HFFc6 (cell line): ENCODE results near the gene NLRX1. TPM values are rescaled to one million over a fixed set of nuclear protein-coding genes. Genes with fewer than 3 reads are reported as not detected.
"Not testable (repeated sequence)": the region's sequence is repeated elsewhere in the genome, so short reads cannot be mapped to it uniquely, and the experiment has no call there.

Experiments
- DNase-seq: peaks from one replicate; pipeline ENCODE4 v3.0.0-alpha.2; 2018
- H3K27ac Mint-ChIP-seq: 2 replicates; pipeline ENCODE4 v1.8.0; 2020; ENCODE audit warnings: mild to moderate bottlenecking, mixed read lengths
- H3K27me3 Mint-ChIP-seq: 2 replicates; pipeline ENCODE4 v1.8.0; 2021; ENCODE audit warnings: mild to moderate bottlenecking, moderate library complexity, mixed read lengths; ENCODE audit not compliant: insufficient read depth
- H3K36me3 Mint-ChIP-seq: 2 replicates; pipeline ENCODE4 v1.8.0; 2021; ENCODE audit warnings: low read depth, mixed read lengths
- H3K4me1 Mint-ChIP-seq: 2 replicates; pipeline ENCODE4 v1.8.0; 2020; ENCODE audit warnings: low read depth, mixed read lengths
- H3K4me3 Mint-ChIP-seq: 2 replicates; pipeline ENCODE4 v1.8.0; 2020; ENCODE audit warnings: mild to moderate bottlenecking, moderate library complexity, mixed read lengths
- H3K9me3 Mint-ChIP-seq: 2 replicates; pipeline ENCODE4 v1.8.0; 2020; ENCODE audit warnings: mild to moderate bottlenecking, mixed read lengths
- total RNA-seq, 6 experiments: library from RNA; stranded (reverse); fragmentation: NEBNext Ultra II Directional; extraction: Animal tissue kit (Norgen Biotek cat#: 25700); gene quantifications; 2 replicates in 1 of 6; 3 replicates in 5 of 6; pipeline ENCODE4 v1.2.3, GENCODE V29; 2021
- TF ChIP-seq, protein P1 (sequence below): fragments of 200-600 bp; sonication (generic); IDR thresholded peaks from 2 replicates; pipeline ENCODE4 v1.5.0; 2021; ENCODE audit warnings: antibody characterized with exemption, mild to moderate bottlenecking

NLRX1 gene
- total RNA-seq, 6 experiments from 2014 or later: 11.8 to 14.5 (median 12.9) TPM

DNA sequence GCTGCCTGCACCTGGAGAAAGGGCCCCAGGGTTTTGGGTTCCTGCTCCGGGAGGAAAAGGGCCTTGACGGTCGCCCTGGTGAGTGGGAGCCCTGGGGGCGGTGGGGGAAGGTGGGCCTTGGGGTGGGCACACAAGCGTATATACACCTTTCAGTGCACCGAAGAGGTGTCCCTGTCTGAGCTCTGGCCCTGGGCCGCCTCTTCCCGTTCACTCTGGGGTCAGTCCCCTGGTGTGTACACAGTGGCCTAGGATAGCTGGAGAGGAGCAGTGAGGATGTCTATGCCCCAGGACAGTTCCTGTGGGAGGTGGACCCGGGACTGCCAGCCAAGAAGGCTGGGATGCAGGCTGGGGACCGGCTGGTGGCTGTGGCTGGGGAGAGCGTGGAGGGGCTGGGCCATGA is 19.5 kb downstream of the NLRX1 start:
- TF ChIP-seq, protein P1, sequence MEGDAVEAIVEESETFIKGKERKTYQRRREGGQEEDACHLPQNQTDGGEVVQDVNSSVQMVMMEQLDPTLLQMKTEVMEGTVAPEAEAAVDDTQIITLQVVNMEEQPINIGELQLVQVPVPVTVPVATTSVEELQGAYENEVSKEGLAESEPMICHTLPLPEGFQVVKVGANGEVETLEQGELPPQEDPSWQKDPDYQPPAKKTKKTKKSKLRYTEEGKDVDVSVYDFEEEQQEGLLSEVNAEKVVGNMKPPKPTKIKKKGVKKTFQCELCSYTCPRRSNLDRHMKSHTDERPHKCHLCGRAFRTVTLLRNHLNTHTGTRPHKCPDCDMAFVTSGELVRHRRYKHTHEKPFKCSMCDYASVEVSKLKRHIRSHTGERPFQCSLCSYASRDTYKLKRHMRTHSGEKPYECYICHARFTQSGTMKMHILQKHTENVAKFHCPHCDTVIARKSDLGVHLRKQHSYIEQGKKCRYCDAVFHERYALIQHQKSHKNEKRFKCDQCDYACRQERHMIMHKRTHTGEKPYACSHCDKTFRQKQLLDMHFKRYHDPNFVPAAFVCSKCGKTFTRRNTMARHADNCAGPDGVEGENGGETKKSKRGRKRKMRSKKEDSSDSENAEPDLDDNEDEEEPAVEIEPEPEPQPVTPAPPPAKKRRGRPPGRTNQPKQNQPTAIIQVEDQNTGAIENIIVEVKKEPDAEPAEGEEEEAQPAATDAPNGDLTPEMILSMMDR: no peak
- Mint-ChIP-seq H3K27ac (no peak overlapping the region), H3K4me3 (no peak overlapping the region), H3K36me3 (no peaks in the 10 kb centered on the region), H3K4me1 (no peaks in the 10 kb centered on the region), H3K9me3 (no peaks in the 10 kb centered on the region), H3K27me3 (peaks cover 16% of the 10 kb centered on the region)
- DNase-seq: no peak

DNA sequence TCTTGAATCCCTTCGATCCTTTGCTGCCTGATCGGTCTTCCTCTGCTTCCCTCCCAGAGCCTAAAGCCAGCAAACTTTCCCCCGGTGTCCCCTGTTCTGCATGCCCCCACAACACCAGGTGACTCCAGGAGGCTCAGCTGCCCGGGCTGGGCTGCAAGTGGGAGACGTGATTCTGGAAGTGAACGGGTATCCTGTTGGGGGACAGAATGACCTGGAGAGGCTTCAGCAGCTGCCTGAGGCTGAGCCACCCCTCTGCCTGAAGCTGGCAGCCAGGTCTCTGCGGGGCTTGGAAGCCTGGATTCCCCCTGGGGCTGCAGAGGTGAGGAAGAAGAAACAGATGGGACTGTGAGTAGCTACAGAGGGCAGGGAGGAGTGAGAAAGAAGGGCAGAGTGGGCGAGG is 20.4 kb downstream of the NLRX1 start:
- TF ChIP-seq, protein P1: no peak
- Mint-ChIP-seq H3K4me1 (no peaks in the 10 kb centered on the region), H3K9me3 (no peaks in the 10 kb centered on the region), H3K27ac (no peak overlapping the region), H3K27me3 (peaks cover 21% of the 10 kb centered on the region), H3K36me3 (no peaks in the 10 kb centered on the region), H3K4me3 (no peak overlapping the region)
- DNase-seq: no peak

DNA sequence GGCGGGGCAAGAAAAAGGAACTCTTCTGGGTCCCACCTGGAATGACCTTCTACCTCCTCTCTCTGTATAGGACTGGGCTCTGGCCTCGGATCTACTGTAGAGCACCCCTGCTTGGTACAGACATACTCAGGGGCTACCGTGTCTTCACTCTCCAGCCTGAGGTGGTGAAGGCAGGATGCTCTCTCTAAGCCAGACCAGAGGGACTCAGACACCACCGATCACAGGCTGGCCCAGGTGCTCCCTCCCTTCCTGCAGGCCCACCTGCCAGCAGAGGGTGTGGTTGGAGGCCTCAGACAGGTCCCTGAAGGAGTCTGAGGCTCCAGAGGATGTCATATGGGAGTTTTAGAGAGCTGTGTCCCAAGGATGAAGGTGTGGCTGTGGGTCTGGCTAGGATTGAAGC is 20.9 kb downstream of the NLRX1 start:
- peaks cover 21% of the 10 kb centered on the region for H3K27me3 Mint-ChIP-seq
- H3K4me1 Mint-ChIP-seq: no peaks in the 10 kb centered on the region
- no peak overlapping the region for H3K27ac Mint-ChIP-seq
- no peaks in the 10 kb centered on the region for H3K9me3 Mint-ChIP-seq
- H3K36me3 Mint-ChIP-seq: no peaks in the 10 kb centered on the region
- TF ChIP-seq, protein P1: no peak
- no peak overlapping the region for H3K4me3 Mint-ChIP-seq
- no peak for DNase-seq

DNA sequence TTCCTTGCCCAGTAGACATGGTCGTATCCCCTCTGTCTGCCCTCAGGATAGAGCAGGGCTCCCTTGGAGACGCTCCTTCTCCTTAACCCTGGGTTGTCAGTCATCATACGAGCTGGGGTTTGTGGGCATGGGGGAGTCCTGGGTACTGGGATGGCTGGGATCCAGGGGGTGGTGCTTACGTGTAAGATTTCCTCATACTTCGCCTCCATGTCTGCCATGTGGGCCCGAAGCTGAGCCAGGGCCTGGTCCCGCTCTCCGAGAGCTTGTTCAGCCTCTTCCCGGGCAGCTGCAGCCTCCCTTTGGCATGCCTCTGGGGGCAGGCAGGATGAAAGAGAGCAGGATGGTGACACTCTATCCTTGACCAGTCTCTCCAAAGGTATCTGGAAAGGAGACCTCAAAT is 22.0 kb downstream of the NLRX1 start:
- Mint-ChIP-seq H3K27me3 (peaks cover 21% of the 10 kb centered on the region), H3K27ac (no peak overlapping the region), H3K36me3 (no peaks in the 10 kb centered on the region), H3K4me3 (no peak overlapping the region), H3K4me1 (peaks cover 9% of the 10 kb centered on the region), H3K9me3 (no peaks in the 10 kb centered on the region)
- DNase-seq: no peak
- TF ChIP-seq, protein P1: no peak

DNA sequence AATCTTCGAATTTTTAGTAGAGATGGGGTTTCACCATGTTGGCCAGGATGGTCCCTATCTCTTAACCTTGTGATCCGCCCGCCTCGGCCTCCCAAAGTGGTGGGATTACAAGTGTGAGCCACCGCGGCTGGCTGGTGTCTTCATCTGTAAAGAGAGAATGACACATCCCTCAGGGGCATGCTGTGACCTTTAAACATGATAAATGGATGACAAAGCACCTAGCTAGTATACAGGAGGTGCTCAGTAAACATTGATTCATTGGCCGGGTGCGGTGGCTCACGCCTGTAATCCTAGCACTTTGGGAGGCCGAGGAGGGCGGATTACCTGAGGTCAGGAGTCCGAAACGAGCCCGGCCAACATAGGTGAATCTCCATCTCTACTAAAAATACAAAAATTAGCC is 22.7 kb downstream of the NLRX1 start:
- H3K4me3 Mint-ChIP-seq, H3K36me3 Mint-ChIP-seq: not testable (repeated sequence)
- H3K4me1 Mint-ChIP-seq: peaks cover 15% of the 10 kb centered on the region

DNA sequence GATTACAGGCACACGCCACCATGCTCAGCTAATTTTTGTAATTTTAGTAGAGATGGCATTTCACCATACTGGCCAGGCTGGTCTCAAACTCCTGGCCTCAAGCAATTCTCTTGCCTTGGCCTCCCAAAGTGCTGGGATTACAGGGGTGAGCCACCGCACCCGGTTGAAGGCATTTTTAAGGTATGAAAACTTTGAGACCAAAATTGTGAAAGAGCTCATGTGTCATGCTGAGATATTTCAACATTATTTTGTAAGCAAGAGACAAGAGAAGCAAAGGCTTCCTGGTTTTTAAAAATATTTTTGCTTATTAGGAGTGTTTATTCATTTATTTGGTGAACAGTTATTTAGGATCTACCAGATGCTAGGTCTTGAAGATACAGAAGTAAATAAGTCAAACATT is 23.6 kb downstream of the NLRX1 start:
- H3K36me3 Mint-ChIP-seq: no peaks in the 10 kb centered on the region
- no peak overlapping the region for H3K27ac Mint-ChIP-seq
- no peak overlapping the region for H3K4me3 Mint-ChIP-seq
- TF ChIP-seq, protein P1: no peak
- H3K27me3 Mint-ChIP-seq: peaks cover 12% of the 10 kb centered on the region
- DNase-seq: no peak
- H3K4me1 Mint-ChIP-seq: peaks cover 15% of the 10 kb centered on the region
- no peaks in the 10 kb centered on the region for H3K9me3 Mint-ChIP-seq

More for the DNA sequence above, 22.7 kb downstream of the NLRX1 start:
- peaks cover 15% of the 10 kb centered on the region for H3K27me3 Mint-ChIP-seq
- H3K27ac Mint-ChIP-seq, DNase-seq, H3K9me3 Mint-ChIP-seq: not testable (repeated sequence)
